Activated CD8-positive, alpha-beta memory T cell treated with anti-CD3 and anti-CD28 coated beads, Interleukin-2, amount 50 U/mL, for 4 hours (primary cell): ENCODE results near the gene RTN4RL2.

Source experiments
- DNase-seq: peaks from one replicate; pipeline ENCODE4 v3.0.0-alpha.2; 2020

The RTN4RL2 gene

DNA sequence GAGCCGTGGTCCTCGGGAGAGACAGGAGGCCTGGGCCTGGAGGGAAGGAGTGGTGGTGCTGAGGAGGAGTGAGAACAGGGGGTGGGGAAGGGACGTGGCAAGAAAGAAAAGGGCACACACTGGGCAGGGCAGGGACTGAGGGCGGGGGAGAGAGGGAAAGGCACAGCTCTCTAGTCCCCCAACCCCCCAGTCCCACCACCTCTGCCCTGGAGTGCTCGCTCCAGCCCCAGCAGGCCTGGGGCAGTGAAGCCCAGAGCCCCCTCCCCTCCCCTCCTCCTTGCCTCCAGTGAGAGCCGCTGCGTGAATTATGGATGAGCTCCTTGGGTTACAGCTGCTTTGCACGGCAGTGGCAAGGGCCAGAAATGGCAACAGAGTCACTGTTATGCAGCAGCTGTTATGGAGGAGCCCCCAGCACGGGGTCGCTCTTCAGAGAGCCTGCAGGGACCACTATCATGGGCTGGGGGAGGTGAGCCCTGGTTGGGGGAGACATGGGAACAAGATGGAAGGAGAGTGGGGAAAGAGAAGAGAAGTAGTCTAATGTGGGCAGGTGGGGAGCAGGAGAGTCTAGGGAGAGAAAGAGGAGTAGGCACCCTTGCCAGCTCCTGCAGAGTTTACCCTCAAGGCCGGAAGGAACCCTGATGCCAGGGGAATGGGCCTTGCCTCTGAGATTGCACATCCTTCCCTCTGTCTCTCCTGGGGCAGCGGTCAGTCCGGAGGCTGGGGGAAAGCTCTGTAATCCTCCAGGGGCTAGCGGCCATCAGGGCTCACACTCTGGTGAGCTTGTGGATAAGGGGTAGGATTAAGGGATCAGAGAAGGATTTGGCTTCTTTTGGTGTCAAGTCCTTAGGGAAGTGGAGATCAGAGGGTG is 3.6 kb downstream of the RTN4RL2 start:
- no peak for DNase-seq

DNA sequence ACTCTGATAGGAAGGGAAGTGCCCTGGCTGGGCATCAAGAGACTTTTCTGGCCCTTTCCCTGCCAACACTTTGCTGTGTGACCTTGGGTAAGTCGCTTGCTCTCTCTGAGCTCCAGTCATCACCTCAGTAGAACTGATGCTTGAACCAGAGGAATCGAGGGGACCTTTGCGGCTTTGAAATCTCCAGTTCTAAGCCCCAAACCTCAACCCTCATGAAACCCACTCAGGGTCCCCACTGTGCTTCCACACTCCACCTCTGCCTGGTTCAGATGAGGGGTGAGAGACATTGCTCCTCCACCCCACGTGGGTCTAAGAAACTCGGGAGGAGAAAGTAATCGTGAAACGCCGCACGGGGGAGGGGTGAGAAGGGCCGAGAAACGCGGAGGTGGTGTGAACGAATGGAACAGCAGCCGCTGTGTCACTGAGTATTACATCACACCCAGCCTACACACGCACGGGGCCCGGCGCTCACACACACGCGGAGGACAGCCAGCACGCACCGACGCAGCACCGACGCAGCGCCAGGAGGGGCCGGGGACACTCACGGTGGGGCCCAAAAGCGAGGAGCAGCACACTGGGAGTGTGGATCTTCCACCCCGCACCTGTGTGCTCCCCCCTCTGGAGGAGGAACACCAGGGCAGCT is 4.3 kb downstream of the RTN4RL2 start:
- DNase-seq, result no peak

DNA sequence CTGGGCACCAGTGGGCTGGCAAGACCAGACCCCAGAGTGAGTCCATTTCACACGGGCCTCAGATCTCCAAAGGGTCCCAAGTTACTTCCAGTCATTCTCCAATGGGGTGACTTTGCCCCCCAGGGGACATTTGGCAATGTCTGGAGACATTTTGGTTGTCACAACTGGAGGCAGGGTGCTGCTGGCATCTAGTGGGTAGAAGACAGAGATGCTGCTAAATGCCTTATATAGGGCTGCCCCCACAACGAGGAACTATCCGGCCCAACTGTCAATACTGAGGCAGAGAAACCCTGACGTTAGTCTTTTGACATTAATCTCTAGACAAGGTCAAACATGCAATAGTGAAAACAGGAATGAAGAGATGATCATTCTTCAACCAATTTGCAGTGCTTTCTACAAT is 6.4 kb downstream of the RTN4RL2 start:
- no peak for DNase-seq

DNA sequence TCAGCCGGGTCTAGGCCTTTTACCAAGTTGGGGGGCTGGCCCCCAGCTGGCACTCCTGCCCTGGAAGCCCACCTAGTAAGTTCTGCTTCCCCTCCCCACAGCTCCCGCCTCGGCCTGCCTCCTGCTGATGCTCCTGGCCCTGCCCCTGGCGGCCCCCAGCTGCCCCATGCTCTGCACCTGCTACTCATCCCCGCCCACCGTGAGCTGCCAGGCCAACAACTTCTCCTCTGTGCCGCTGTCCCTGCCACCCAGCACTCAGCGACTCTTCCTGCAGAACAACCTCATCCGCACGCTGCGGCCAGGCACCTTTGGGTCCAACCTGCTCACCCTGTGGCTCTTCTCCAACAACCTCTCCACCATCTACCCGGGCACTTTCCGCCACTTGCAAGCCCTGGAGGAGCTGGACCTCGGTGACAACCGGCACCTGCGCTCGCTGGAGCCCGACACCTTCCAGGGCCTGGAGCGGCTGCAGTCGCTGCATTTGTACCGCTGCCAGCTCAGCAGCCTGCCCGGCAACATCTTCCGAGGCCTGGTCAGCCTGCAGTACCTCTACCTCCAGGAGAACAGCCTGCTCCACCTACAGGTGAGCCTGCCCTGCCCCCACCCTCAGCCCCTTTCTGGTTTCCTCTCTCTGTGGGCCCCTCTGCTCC is 7.3 kb downstream of the RTN4RL2 start:
- no peak for DNase-seq

DNA sequence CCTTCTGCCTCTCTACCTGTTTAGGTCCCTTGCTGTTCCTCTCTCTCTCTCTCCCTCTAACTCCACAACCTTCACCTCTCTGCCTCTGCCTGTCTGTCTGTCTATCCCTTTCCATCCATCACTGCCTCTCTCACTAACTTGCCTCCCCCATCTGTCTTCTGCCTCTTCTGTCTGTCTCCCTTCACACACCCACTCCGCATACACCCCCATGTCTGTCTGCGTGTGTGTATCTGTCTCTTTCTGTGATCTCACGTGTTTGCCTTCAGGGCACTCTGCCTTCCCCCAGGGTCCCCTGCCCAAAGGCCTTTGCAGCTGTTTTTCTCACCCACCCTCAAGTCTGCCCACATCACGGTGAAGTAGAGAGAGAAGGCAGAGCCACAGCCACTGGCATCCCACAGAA is 7.9 kb downstream of the RTN4RL2 start:
- DNase-seq, result no peak

DNA sequence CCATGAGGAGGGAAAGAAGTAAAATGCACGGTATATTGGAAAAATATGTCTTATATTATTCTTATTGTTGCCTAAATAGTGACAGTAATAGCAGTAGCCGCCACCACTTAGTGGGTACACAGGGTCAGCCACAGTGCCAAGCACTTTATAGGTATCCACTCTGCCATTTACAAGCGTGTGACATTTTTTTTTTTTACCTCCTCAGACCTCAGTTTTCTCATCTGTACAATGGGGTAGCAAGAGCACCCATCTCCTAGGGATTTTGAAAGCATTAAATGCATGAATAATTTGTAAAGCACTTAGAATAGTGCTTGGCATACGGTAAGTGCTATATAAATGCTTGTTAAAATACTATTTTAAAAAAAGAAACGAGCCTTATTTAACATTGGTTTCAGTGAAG is 8.9 kb downstream of the RTN4RL2 start:
- no peak for DNase-seq

DNA sequence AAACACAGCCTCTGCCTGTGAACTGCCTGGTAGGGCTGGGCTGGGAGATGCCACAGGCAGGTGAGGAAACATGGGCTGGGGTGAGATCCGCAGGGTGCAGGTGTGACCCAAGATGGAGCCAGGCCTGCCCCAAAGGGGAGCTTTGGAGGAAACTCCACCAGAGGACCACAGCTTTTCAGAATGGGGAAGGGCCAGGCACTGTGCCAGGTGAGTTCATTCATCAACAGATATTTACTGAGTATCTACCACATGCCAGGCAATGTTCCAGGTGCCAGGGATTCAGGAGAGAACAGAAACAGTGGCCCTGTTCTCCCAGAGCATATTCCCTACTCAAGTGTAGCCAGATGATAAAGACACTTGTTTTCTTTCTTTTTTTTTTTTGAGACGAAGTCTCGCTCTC is 11.2 kb downstream of the RTN4RL2 start:
- no peak for DNase-seq

DNA sequence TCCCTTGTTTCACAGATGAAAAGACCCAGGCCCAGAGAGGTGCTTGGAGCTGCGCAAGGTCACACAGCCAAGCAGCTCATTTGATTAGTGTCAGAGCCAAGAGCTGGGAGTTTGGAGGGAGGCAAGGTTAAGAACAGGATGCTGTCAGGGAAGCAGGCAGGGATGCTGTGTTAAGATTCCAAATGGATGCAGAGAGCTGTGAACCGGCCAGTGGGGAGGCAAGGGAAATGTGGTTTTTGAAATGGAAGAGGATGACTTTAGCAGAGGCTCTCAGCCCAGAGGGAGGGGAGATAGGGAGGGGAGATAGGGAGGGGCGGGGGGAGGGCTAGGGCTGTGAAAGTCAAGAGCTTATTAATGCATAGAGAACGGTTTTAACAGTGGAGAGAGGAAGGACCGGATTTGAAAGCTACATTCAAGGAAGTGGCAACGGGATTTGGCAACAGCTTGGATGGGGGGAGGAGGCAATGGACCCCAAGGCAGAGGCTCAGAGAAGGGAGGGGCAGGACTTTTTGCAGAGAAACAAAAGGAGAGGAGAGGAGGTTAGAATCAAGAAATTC is 13.0 kb downstream of the RTN4RL2 start:
- no peak for DNase-seq

DNA sequence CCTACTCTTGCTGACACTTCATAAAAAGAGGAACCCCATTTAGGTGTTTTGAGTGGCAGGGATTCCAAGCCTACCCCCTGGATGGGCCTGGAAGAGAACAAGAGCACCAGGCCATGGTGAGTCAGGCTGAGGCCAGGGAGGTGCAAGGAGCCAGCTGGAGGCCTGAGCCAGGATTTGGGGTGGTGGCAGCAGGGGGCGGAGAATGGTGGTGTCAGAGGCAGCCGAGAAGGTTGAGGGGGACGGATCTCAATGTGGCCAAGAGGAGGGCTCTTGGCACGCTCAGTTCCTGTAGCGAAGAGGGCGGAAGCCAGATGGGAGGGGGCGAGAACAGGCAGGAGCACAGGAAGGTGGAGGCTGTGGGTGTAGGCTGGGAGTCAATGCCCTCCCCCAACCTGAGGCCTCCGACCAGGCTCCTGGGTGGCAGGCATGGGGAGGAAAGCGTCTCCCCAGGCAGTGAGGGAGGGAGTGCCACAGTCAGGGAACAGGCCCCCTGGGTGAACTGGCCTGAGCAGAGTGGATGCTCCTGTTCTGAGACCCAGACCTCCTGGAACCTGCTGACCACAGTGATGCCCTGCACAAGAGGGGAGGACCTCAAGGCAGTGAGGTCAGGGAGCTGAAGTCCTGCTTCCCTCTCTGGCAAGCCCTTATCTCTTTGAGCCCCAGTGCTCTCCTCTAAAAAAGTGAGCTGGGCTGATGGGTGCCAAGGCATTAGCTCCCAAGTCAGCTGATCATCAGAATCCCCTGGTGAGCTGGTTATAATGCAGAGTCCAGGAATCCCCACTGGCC is 13.9 kb downstream of the RTN4RL2 start:
- no peak for DNase-seq

DNA sequence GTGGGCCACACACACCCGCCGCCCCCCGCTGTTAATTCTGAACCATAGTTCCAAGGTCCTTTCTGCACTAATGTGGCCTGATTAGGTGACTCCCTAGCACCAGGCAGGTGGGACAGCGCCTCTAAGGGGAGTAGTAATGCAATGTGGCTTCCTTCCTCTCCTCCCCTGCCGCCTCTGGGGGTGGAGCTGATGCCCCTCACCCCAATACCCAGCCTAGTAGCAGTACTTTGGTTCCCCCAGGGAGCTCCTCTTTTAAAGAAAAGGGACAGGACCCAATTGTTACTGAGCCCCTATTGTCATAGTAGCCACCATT is 14.4 kb downstream of the RTN4RL2 start:
- DNase-seq, result no peak

DNA sequence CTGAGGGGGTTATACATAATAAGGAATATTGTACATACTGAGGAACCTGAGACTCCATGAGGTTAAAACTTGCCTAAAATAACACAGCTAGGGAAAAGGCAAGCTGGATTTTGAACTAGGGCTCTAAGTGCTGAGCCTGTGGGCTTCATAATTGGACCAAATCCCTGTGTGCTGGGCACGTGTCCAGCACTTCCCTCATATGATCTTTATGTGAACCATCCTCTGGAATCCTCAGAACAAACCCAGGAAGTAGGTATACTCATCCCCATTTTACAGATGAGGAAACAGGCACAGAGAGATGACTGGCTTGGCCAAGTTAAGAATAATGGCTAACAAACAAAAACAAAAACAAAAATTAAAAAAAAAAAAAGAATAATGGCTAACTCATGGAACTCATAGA is 14.9 kb downstream of the RTN4RL2 start:
- no peak for DNase-seq

DNA sequence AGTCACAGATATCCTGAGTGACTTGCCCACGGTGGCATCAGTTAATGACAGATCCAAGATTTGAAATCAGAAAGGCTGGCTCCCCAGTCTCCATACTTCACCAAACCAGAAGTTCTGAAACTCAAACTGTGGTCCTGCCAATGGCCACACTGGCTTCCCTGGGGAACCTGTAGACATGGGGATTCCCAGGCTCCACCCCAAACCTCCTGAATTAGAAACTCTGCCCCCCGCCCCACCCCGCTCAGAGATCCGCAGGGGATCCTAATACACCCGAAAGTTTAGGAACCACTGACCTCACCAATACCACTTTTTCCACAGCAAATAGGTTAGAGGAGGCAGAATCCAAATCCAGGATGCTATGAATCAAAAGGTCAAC is 15.3 kb downstream of the RTN4RL2 start:
- DNase-seq, result no peak

DNA sequence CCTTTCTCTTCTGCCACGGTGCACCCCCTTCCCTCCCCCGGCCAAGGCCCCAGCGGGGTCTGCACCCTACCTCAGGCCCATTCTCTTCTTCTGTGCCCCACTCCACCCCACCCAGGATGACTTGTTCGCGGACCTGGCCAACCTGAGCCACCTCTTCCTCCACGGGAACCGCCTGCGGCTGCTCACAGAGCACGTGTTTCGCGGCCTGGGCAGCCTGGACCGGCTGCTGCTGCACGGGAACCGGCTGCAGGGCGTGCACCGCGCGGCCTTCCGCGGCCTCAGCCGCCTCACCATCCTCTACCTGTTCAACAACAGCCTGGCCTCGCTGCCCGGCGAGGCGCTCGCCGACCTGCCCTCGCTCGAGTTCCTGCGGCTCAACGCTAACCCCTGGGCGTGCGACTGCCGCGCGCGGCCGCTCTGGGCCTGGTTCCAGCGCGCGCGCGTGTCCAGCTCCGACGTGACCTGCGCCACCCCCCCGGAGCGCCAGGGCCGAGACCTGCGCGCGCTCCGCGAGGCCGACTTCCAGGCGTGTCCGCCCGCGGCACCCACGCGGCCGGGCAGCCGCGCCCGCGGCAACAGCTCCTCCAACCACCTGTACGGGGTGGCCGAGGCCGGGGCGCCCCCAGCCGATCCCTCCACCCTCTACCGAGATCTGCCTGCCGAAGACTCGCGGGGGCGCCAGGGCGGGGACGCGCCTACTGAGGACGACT is 15.9 kb downstream of the RTN4RL2 start:
- DNase-seq, result peak; percentile 57

DNA sequence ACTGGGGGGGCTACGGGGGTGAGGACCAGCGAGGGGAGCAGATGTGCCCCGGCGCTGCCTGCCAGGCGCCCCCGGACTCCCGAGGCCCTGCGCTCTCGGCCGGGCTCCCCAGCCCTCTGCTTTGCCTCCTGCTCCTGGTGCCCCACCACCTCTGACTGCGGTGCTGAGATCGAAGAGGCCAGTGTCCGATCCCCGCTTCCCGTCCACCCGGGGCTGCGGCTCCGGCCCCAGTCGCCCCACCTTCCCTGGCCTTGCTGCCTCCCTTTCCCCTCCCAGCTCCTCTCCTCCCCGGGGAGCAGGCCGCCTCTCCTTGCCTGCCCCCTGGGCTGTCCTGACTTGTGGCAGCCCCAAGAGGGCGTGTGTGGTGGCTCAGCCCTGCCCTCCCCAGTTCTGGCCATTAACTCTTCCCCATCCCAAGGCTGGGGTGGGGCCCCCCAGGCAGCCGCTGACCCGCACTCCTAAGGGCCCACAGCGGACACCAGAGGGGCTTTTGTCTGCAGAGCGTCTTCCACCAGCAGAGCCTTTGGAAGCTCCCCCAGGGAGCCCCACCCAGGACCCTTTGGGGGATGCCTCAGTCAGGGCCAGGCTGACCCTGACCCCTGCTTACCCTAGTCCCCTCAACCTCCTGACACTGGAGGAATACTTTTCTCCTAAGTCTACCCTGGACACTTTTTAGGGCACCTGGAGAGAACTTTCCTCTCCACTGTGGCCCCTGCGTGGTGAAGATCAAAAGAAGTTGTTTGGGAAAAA is 16.6 kb downstream of the RTN4RL2 start:
- DNase-seq, result peak; percentile 38

DNA sequence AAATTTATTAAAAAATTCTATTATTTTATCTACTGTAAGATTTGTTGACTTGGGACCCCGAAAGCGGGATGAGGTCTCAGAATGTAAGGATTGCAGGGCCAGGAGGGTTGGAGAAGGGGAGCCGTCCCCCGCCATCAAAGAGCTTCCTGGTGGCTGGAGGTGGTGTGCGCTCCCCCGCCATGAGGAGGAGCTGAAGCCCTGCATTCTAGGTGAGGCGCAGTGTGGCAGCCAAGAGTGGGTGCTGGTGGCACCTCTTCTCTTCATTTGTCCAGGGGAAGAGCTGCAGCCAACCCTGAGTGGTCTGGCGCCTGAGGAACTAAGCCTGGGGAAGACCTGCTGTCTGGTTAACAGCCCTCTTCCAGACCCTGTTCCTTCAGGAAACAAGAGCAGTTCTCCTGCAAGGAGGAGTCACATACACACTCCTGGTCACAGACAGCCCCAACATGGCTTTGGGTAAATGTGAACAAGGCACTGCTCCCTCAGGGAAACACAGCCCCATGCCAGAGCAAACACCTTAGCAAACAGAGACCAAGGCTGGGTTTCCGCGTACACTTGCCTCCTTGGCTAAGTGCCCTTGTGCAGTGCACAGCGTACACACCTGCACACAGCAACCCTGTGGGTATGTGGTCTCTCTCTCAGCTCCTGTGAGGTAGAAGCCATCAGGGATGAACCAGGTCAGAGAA is 17.3 kb downstream of the RTN4RL2 start:
- no peak for DNase-seq

DNA sequence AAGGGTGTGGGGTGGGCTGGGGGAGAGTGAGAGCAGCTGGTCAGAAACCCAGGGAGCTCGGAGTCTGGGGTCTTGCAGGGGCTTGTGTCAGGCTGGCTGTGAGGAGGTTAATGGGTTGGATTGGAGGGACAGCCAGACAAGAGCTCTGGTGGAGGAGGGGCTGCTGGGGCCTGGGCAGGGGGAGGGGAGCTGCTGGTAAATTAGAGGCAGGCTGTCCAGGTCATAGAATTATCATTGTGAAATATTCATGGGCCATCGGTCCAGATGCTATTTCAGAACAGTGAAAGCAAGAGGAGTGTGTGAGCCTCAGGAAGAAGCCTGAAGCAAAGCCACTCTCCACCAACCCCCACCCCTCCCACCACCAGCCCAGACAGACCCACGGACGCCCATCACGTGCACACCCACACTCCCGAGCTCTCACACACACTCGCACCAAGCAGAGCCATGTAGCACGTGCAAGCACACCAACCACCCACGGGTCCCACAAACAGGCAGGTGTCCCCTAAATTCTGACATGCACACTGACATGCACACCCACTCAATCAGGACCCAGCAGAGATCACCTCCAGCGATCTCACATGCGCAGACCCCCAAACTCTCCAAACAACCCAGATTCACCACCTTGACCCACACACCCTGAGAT is 18.8 kb downstream of the RTN4RL2 start:
- no peak for DNase-seq

DNA sequence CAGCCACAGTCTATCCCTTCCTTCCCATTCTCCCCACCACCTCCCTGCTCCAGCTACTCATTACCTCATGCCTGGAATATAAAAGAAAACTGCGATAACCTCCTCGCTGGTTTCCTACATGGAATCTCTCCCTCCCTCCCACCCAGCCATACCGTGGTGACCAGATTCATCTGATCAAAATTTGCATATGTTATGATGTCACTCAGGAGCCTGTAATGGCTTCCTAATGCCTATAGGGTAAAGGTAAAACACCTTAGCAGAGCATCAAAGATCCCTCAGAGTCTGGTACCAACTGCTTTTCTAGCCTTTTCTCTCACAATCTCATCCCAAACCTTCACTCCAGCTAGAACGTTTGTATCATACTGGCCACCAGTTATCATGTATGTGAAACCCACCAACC is 19.6 kb downstream of the RTN4RL2 start:
- DNase-seq, result no peak

DNA sequence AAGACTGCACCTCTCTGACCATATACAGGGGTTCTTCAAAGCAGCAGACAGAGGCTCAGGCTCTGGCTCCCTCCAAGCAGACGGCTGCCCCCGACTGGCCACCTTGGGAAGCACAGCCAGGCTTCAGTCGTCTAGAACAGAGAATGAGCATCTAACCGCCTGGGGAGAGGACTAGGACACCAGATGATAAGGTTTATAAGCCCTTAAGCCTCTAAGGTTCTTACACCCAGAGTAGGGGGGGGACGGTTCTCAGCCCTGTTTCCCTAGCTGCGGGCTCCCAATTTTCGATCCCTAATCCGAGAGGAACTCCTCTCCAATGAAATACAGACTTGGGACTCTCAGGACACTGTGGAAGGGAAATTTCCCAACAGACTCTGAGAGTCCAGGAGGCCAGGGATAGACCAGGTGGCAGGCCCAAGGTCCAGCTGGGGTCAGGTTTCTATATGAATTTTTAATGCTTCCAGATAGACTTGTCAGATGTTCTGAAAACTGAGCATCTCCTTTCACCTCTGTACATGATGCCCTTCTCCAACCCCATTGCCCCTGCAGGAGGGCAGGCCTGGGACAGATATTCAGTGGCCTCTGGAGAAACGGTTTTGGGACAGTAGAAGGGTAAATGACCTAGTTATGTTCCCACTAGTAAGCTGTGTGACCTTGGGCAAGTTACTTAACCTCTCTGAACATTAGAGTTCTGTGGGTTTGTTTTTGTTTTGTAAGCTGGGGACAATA is 20.2 kb downstream of the RTN4RL2 start:
- peak; percentile 74 for DNase-seq

DNA sequence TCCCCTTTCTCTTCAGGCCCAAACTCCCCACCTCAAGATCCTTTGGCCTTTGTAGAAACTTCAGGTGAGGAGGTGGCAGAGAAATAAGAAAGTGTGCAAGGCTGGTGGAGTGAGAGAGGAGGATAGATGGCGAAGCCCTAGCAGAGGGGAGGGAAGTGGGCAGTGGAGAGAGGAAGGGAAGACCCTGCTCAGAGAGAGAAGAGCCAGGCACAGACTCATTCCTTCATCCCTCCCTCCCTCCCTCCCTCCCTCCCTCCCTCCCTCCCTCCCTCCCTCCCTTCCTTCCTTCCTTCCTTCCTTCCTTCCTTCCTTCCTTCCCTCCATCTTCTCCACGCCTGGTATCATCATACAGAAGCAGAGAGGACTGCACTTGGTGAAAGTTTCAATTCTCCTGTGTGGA is 21.0 kb downstream of the RTN4RL2 start:
- no peak for DNase-seq
